Body of pancreas (tissue), 4 donors: ENCODE results near the gene TBX20. TPM values are rescaled to one million over a fixed set of nuclear protein-coding genes. Genes with fewer than 3 reads are reported as not detected.

Source experiments
- ATAC-seq: fragments of 150-250 bp; one replicate; pipeline ENCODE4 v1.9.1; 2016
- DNase-seq, 4 donors: peaks; one replicate each; pipeline ENCODE4 v3.0.0-alpha.2; 2019
- H3K27ac ChIP-seq, 4 donors: fragments of 200-600 bp; sonication (generic); 1 replicate in 3 of 4; 2 replicates in 1 of 4; pipeline versions ENCODE4 v1.5.1 to v1.6.1; 2016 to 2019; ENCODE audit warnings: mild to moderate bottlenecking in 1 of 4, mixed read lengths in 1 of 4, moderate library complexity in 1 of 4
- H3K27me3 ChIP-seq, 2 donors: fragments of 200-600 bp; sonication (generic); one replicate each; pipeline ENCODE4 v1.6.0; 2016; ENCODE audit warnings: mild to moderate bottlenecking in 1 of 2
- H3K36me3 ChIP-seq, 2 donors: fragments of 200-600 bp; sonication (generic); replicated peaks in 1 of 2; 2 replicates each; pipeline ENCODE4 v1.5.1; 2016; ENCODE audit warnings: low read depth in 2 of 2; ENCODE audit not compliant: insufficient read depth in 1 of 2
- H3K4me1 ChIP-seq: fragments of 200-600 bp; sonication (generic); one replicate; pipeline ENCODE4 v1.6.0; 2016
- H3K4me3 ChIP-seq, 2 donors: fragments of 200-600 bp; sonication (generic); 1 replicate in 1 of 2; 2 replicates in 1 of 2; pipeline ENCODE4 v1.5.1; 2016 to 2019
- H3K9me3 ChIP-seq, 3 donors: fragments of 200-600 bp; sonication (generic); 1 replicate in 2 of 3; 2 replicates in 1 of 3; pipeline ENCODE4 v1.5.1; 2016
- CTCF ChIP-seq, 7 experiments: fragments of 450-650 bp in 4 of 7; fragments of 200-600 bp in 3 of 7; sonication (generic) in 3 of 7; IDR thresholded peaks; one replicate each; pipeline ENCODE4 v1.5.1; 2016 to 2019; ENCODE audit warnings: antibody characterized with exemption in 7 of 7
- POLR2A ChIP-seq, 3 donors: fragments of 450-650 bp; IDR thresholded peaks; one replicate each; pipeline ENCODE4 v1.6.1; 2016; ENCODE audit warnings: antibody characterized with exemption in 3 of 3, mild to moderate bottlenecking in 2 of 3
- WGBS, 2 donors: methylation state at CpG; one replicate each; pipeline ENCODE4 v1.1.5; 2017; 5-methylcytosine and 5-hydroxymethylcytosine counted together
- intact Hi-C: fragments of 100-400 bp; cut with DNase I; formaldehyde crosslinking; loops from one replicate; pipeline ENCODE4 v1.15.1; 2023
- total RNA-seq, 2 donors: library from RNA; depleted of rRNA; stranded (reverse); fragments of >200 nt; gene quantifications; one replicate each; pipeline ENCODE4 v1.1.0, GENCODE V29; 2016

Gene TBX20
- total RNA-seq, 2 donors from 2014 or later = not detected

DNA sequence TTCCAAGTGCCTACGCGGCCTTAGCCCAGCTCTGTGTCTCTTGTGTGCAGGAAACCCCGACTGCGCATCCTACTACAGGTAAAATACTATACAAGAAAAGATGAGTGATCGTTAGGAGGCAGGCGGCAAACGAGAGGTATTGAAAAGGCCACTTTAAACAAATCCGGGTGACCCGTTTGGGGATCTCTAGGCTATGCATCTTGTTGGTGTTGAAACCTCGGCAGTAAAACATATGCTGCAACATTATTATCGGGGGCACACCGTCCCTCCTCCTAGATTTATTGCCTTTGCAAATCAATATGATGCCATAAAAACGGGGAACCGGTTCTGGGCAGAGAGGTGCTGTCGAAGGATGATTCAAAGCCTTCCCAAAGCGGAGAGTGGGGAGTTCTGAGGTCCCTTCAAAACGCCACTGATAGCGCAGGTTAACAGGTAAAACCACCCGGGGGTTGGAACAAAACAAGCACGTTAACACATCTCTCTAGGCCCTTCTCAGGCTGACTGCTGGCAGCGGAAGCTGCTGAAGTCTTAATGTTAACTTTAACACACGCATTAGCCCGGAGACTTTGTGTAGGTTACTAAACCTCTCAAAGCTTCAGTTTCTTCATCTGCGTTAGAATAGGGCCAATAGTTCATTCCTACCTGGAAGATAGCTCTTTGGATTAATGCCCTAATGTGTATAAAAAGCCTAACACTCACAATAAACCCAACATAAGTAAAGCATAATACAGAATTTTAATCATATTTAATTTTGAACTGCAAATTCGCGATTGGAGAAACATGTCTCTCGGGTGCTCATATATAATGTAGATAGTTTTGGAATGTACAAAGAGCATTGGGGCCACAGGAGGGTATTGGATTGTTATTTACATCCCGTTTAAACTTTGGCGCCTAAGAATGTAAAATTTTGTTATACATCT, 2.6 kb upstream of the TBX20 start:
- no peak overlapping the region for H3K4me3 ChIP-seq
- peaks cover 0 to 45% of the 10 kb centered on the region in 2 donors for H3K27me3 ChIP-seq
- no peak overlapping the region for H3K27ac ChIP-seq
- H3K36me3 ChIP-seq = no peaks in the 10 kb centered on the region
- DNase-seq = no peak
- intact Hi-C loops = no loop called here
- no peak for ATAC-seq
- WGBS, 2 donors = 7 to 11% methylated on average over 27 to 29 of the region's 29 CpGs
- peaks cover 15% of the 10 kb centered on the region for H3K4me1 ChIP-seq
- H3K9me3 ChIP-seq = no peaks in the 10 kb centered on the region
- no peak for TF ChIP-seq CTCF (IDR thresholded peaks at IDR 0.05)

- Histone ChIP-seq H3K27ac (no peak overlapping the region), H3K4me1 (peaks cover 15% of the 10 kb centered on the region), H3K4me3 (no peak overlapping the region), H3K9me3 (no peaks in the 10 kb centered on the region), H3K36me3 (no peaks in the 10 kb centered on the region), H3K27me3 (peaks cover 0 to 47% of the 10 kb centered on the region in 2 donors)
- ATAC-seq (no peak), DNase-seq (no peak)
- WGBS, 2 donors = 9 to 14% methylated on average over 19 of the region's 19 CpGs
- no peak for TF ChIP-seq POLR2A (IDR thresholded peaks at IDR 0.05)
- TF ChIP-seq CTCF (IDR thresholded peaks at IDR 0.05) = no peak
- intact Hi-C loops = no loop called here
Measured at GRCh38 chr7:35255443-35256255, 1.7 kb upstream of the TBX20 start.

DNA sequence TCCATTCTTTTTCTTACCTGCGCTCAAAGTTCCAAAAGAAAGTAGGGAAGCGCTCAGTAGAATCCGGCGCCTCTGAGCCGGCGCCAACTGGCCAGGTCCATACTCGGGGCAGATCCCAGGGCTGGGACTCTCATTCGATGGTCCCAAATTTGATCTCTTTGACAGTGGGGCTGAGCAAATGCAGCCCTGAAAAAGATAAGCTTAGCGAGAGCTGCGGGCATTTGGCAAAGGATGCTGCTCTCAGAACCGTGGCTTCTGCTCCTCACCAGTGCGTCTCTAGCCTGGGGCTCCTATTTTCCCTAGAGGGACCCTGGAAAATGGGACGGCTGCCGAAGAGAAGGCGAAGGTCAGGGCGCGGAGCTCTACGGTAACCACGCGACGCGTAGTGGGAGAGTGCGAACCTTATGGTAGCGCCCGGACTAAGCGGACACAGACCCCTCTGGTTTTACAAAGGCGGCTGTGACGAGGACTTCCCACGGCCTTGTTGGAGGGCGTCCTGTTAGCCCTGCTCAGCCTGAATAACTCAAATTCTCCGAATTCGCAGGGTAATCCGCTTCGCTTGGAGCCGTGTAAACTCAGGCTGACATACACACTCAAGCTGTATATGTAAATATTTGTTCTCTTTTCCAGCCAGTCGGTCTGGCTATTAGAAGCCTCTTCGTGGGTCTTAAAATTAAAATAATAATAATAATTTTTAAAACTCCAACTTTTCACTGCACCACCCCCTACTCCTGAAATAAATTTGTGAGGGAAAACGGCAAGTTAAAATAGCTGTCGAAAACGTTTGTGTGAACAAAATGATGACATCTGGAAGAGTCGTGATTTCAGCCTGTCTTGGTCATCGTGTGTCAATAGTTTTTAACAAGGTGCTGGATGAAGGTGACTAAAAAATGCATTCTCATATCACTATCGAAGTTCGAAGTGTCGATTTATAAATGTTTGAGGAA, 869 bp upstream of the TBX20 start:
- H3K4me1 ChIP-seq = peaks cover 15% of the 10 kb centered on the region
- peaks cover 0 to 47% of the 10 kb centered on the region in 2 donors for H3K27me3 ChIP-seq
- no peak overlapping the region for H3K27ac ChIP-seq
- TF ChIP-seq CTCF (IDR thresholded peaks at IDR 0.05) (no peak), POLR2A (IDR thresholded peaks at IDR 0.05) (no peak)
- ATAC-seq = no peak
- H3K36me3 ChIP-seq = no peaks in the 10 kb centered on the region
- DNase-seq = no peak
- no peaks in the 10 kb centered on the region for H3K9me3 ChIP-seq
- no peak overlapping the region for H3K4me3 ChIP-seq
- WGBS, 2 donors = 8% methylated on average over 34 to 45 of the region's 45 CpGs
- intact Hi-C loops = no loop called here

DNA sequence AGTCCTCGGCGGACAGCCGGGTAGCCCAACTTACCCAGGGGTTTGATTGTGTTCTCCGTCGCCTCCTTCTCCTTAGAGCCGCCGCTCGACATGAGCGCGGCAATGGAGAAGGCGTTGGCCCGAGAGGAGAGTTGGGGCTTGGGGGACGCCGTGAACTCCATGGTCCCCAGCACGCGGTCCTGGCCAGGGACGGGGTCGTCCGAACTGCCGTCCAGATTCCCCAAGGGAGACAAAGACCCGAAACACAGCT, 515 bp downstream of the TBX20 start:
- TF ChIP-seq POLR2A (IDR thresholded peaks at IDR 0.05) (no peak), CTCF (IDR thresholded peaks at IDR 0.05) (no peak)
- ATAC-seq = no peak
- H3K27ac ChIP-seq = no peak overlapping the region
- 0 to 3% methylated on average over 4 to 20 of the region's 21 CpGs for WGBS, 2 donors
- intact Hi-C loops = no loop called here
- H3K4me1 ChIP-seq = peaks cover 15% of the 10 kb centered on the region
- no peaks in the 10 kb centered on the region for H3K9me3 ChIP-seq
- no peak overlapping the region for H3K4me3 ChIP-seq
- H3K27me3 ChIP-seq = peaks cover 0 to 35% of the 10 kb centered on the region in 2 donors
- DNase-seq = no peak
- H3K36me3 ChIP-seq = no peaks in the 10 kb centered on the region
